Middle frontal gyrus (tissue), 1 donor: ENCODE measurements around the gene ALK.

ENCODE experiments used
- DNase-seq: peaks from one replicate; pipeline ENCODE4 v3.0.0-alpha.2; 2015; ENCODE audit warnings: low spot score; ENCODE audit errors: extremely low spot score

The ALK gene

GRCh38 chr2:29496198-29496597 lies 425.2 kb downstream of the ALK start:
- DNase-seq = no peak

GRCh38 chr2:29495536-29496060 lies 425.8 kb downstream of the ALK start:
- DNase-seq = no peak

DNA sequence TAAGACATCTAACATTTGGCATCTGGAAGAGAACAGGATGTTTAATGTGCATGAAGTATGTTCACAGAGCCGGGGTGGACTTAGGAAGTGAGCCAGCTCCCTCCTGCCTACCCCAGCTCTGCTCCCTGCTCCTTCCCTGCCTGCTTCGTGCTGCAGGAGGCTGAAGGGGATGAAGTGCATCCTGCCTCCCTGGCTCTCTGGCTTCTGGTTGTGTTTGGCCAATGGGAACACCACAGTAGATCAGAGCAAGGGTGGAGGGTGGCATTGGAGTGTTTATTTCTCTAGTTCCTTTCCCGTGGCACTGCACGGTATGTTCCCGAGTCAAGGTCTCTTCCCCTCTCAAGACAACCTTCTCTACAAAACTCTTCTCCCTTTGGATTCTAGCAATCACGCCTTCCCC lies 426.3 kb downstream of the ALK start:
- no peak for DNase-seq

DNA sequence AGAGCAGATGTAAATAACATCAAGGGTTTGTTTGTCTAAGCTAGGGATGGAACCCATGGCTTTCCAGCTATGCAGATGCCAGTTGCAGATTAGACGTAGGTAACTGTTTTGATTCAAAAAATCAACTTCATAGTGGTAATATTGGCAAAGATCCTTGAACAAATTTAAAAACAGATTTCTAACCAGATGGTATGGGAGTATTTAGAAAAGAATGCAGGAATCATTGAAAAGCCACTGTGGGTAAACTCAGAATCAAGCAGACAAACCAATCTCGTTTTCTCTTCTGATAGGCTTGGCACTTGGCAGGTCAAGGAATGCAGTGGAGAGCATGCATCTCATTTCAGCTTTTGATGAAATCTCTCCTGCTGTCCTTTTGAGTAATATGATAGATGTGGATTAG lies 428.7 kb downstream of the ALK start:
- no peak for DNase-seq

GRCh38 chr2:29490045-29490444 lies 431.3 kb downstream of the ALK start:
- DNase-seq = no peak

DNA sequence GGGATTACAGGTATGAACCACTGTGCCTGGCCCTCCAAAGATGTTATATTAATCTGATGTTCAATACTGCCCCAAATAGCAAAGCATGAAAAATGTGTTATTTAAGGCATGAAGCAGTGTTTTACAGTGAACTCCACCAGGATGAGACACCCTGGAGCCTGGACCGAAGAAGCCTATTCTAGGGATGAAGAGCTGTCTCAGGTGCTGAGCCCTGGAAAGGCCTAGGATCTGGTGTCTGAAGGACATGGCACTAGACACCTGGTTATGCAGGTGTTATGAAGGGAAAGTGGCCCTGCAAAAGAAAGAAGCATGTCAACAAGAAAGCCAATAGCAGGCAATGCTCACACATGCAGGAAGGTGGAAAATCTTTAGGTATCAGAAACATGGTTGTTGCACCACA lies 431.8 kb downstream of the ALK start:
- DNase-seq = no peak

GRCh38 chr2:29487967-29488555 lies 433.3 kb downstream of the ALK start:
- no peak for DNase-seq

DNA sequence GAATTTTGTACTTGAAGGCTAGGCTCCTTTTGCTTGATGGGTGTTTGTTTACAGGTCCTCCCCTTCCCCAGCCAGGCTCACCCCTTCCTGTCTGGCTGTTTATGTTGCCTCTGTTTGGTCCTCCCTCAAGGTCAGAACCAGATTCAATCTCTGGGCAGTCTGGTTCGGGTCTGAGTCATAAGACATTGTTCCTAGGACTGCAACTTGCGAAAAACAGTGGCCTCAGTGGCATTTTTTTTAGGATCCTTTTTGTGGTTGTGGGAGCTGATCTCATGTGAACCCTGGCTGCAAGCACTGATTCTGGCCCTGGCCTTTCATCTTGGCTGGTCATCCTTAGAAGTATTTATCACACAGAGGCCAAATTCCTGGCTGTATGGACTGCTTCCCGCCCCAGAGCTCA lies 435.8 kb downstream of the ALK start:
- DNase-seq = no peak

DNA sequence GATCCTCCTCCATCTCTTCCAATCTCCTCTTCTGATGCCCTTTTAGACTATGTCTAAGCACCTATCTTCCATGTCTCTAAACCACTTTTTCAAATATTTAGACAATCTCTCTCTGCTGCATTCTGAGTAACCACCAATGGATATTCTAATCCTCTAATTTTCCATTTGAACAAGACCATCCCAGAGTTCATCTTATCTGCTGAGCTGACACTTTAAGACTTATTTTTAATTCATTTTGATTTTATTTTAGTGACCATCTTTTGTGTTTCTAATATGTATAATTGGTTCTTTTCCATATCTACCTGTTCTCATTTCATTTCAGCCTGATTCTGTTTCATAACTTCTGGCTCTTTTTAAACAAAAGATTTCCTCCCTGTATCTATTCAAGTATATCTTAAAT lies 436.3 kb downstream of the ALK start:
- no peak for DNase-seq

- no peak for DNase-seq
Observed at GRCh38 chr2:29482867-29483266, 438.5 kb downstream of the ALK start.

GRCh38 chr2:29482348-29482747 lies 439.0 kb downstream of the ALK start:
- DNase-seq = no peak

- no peak for DNase-seq
Observed at GRCh38 chr2:29481313-29481712, 440.1 kb downstream of the ALK start.

GRCh38 chr2:29480426-29480825 lies 441.0 kb downstream of the ALK start:
- DNase-seq = no peak

DNA sequence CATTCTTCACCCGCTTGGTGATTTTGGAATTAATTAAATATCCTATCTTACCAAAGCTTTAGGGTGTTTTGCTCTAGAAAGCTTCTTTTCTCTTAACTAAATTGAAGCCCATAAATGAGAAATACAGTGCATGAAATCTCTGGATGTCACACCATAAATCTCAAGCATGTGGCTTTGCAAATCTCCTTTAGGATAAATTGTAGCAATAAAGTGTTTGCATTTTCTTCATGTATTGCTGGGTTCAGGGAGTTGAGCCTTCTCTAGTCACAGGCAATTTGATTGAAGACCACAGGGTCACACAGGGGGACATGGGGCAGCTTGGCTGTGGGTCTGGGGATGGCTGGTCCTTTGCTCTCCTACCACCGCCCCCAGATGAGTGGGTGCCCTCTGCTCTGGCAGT lies 442.0 kb downstream of the ALK start:
- no peak for DNase-seq

DNA sequence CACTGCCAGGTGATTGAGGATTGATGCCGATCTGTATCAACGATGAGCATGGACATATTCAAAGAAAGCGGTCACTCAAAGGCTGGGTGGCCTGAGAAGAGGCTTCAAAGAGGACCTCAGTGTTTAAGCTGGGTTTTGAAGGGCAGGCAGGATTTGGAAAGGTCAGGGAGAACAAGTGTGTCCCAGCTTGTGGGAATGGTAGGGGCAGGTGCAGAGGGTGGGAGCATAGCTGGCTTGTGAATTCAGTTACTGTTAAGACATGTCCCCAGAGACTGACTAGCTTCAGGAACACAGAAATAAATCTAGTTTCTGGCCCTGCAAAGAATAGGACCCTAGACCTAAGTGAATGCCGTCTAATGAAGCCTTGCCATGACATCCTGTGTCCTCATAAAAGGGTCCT lies 442.7 kb downstream of the ALK start:
- no peak for DNase-seq

DNA sequence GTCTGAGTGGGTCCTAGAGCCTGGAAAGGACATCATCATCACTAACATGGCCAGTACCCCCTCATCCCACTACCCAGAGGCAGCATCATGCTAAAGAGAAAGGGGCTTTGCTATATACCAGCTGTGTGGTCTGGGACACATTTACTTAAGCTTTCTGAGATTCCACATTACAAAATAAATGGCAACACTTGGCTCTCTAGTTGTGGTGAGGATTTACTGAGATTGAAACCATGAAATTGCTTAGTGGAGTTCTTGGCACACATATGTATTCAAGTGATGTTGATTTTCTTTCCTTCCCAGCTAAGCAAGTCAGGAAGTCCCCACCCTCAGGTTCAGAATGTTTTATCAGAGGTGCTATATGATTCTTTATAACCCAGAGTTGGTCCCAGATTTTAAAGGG lies 444.2 kb downstream of the ALK start:
- no peak for DNase-seq

GRCh38 chr2:29475499-29475898 lies 445.9 kb downstream of the ALK start:
- no peak for DNase-seq

DNA sequence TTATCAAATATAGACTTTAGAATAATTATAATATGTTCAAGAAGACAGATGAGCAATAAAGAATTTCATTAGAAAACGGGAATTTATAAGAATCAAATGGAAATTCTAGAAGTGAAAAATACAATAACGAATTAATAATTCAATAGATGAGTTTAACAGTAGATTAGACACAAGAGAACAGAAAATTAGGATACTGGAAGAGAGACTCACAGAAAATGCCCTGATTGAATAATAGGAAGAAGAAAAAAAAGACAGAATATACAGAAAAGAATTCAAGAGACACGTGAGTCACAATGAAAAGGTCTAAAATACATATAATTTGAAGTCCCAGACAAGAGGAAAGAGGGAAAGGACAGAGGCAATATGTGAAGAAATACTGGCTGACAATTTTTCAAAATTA lies 451.4 kb downstream of the ALK start:
- no peak for DNase-seq

- no peak for DNase-seq
Observed at GRCh38 chr2:29469516-29469915, 451.9 kb downstream of the ALK start.

- DNase-seq = no peak
Observed at GRCh38 chr2:29463181-29463900, 458.0 kb downstream of the ALK start.

- DNase-seq = no peak
Observed at GRCh38 chr2:29462293-29462692, 459.1 kb downstream of the ALK start.

- DNase-seq = no peak
Observed at GRCh38 chr2:29460190-29460589, 461.2 kb downstream of the ALK start.
